Neural progenitor cell (in vitro differentiated cells): ENCODE measurements around the gene SHH. TPM values are rescaled to one million over a fixed set of nuclear protein-coding genes. Genes with fewer than 3 reads are reported as not detected.

Source experiments
- DNase-seq: peaks from one replicate; pipeline ENCODE4 v3.0.0-alpha.2; 2016; ENCODE audit warnings: low spot score
- H2AFZ ChIP-seq: fragments of 200-600 bp; sonication (generic); replicated peaks from 2 replicates; pipeline ENCODE4 v1.6.1; 2016; ENCODE audit warnings: antibody characterized with exemption
- H3F3A ChIP-seq: fragments of 200-600 bp; sonication (generic); 2 replicates; pipeline ENCODE4 v1.6.1; 2016; ENCODE audit warnings: antibody characterized with exemption, low read depth
- H3K27ac ChIP-seq: fragments of 200-600 bp; sonication (generic); 2 replicates; pipeline ENCODE4 v1.5.1; 2016; ENCODE audit warnings: mild to moderate bottlenecking
- H3K27me3 ChIP-seq: fragments of 200-600 bp; sonication (generic); 2 replicates; pipeline ENCODE4 v1.6.1; 2016; ENCODE audit warnings: mild to moderate bottlenecking, moderate library complexity
- H3K36me3 ChIP-seq: fragments of 200-600 bp; sonication (generic); 2 replicates; pipeline ENCODE4 v1.5.1; 2016
- H3K4me1 ChIP-seq: fragments of 200-600 bp; sonication (generic); 2 replicates; pipeline ENCODE4 v1.6.1; 2016; ENCODE audit warnings: mixed run types
- H3K4me2 ChIP-seq: fragments of 200-600 bp; sonication (generic); 2 replicates; pipeline ENCODE4 v1.6.1; 2016
- H3K4me3 ChIP-seq: fragments of 200-600 bp; sonication (generic); 2 replicates; pipeline ENCODE4 v1.5.1; 2016
- H3K79me2 ChIP-seq: fragments of 200-600 bp; sonication (generic); 2 replicates; pipeline ENCODE4 v1.6.1; 2016; ENCODE audit warnings: low read depth
- H3K9ac ChIP-seq: fragments of 200-600 bp; sonication (generic); 2 replicates; pipeline ENCODE4 v1.6.1; 2016
- H3K9me3 ChIP-seq: fragments of 200-600 bp; sonication (generic); 2 replicates; pipeline ENCODE4 v1.5.1; 2016; ENCODE audit warnings: low read depth
- H4K20me1 ChIP-seq: fragments of 200-600 bp; sonication (generic); 2 replicates; pipeline ENCODE4 v1.6.1; 2016; ENCODE audit warnings: low read depth
- H3K27ac Mint-ChIP-seq: 3 replicates; pipeline ENCODE4 v1.8.0; 2021; ENCODE audit warnings: mixed read lengths
- H3K27me3 Mint-ChIP-seq: 2 replicates; pipeline ENCODE4 v1.8.0; 2022; ENCODE audit warnings: low read depth, mild to moderate bottlenecking, inconsistent platforms, moderate library complexity, mixed read lengths; ENCODE audit not compliant: insufficient read depth
- H3K36me3 Mint-ChIP-seq: 3 replicates; pipeline ENCODE4 v1.8.0; 2021; ENCODE audit warnings: mixed read lengths
- H3K4me1 Mint-ChIP-seq: 3 replicates; pipeline ENCODE4 v1.8.0; 2021; ENCODE audit warnings: mixed read lengths
- H3K4me3 Mint-ChIP-seq: 3 replicates; pipeline ENCODE4 v1.8.0; 2021; ENCODE audit warnings: mild to moderate bottlenecking, moderate library complexity, mixed read lengths
- H3K9me3 Mint-ChIP-seq: 3 replicates; pipeline ENCODE4 v1.8.0; 2020; ENCODE audit warnings: mixed read lengths
- EZH2 ChIP-seq: fragments of 200-600 bp; sonication (generic); IDR thresholded peaks from 2 replicates; pipeline ENCODE4 v1.6.1; 2017; ENCODE audit warnings: antibody characterized with exemption, mild to moderate bottlenecking, moderate library complexity
- EZH2phosphoT487 ChIP-seq: fragments of 200-600 bp; sonication (generic); IDR thresholded peaks from 2 replicates; pipeline ENCODE4 v1.6.1; 2017; ENCODE audit warnings: antibody characterized with exemption
- total RNA-seq: library from RNA; depleted of rRNA; stranded (reverse); fragments of >200 nt; gene quantifications from 2 replicates; pipeline ENCODE4 v1.2.3, GENCODE V29; 2015; ENCODE audit warnings: low replicate concordance
- TF ChIP-seq, protein P1 (sequence below): fragments of 200-600 bp; sonication (generic); IDR thresholded peaks from 2 replicates; pipeline ENCODE4 v1.5.1; 2017; ENCODE audit warnings: antibody characterized with exemption, mild to moderate bottlenecking

SHH gene
- total RNA-seq, 1 donor from 2014 or later = not detected

DNA sequence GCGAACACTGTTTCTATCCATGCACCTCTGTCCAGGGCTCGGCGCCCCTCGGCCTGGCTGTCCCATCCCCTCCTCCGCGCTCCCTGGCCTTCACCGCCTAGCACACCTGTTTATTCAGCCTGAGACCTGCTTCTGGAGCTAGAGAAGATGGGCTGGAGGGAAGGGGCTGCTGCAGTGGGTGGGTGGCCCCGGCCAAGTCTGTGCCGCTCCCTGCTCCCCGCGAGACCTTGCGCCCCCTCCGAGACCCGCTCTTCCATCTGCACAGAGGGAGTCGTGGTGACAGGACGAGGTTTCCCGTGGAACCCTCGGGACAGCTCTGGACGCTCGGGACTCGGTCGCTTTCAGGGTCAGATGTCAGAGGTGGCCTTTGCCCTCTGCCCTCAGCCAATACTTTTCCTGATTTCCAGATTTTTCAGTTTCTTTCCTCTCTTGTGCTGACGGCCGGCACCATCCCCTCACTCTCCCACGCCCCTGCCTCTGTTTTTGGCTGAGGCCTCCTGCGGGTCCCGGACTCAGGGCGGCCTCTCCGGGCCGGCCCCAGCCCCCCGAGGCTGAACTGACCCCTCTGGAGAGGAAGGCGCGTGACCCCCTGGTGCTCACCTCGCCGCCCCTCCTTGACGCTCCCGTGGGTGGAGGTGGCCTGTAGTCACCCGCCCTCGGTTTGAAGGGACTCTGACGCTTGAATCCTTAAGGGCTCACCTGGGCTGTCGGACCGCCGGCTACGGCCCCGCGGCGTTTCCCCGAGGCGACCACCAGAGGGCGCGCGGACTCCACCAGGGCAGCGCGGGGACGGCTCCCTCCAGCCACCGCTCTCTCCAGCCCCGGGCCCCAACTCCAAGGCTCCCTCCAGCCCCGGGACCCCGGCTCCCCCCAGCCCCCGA lies 15.6 kb downstream of the SHH start:
- Histone ChIP-seq H3K9ac (no peak overlapping the region), H3K27me3 (peaks cover 68% of the 10 kb centered on the region), H3K4me2 (peak overlapping the region; percentile 62), H3K4me1 (no peaks in the 10 kb centered on the region), H3K27ac (no peak overlapping the region), H2AFZ (no peak overlapping the region), H3K9me3 (no peaks in the 10 kb centered on the region), H4K20me1 (no peaks in the 10 kb centered on the region), H3K79me2 (no peaks in the 10 kb centered on the region), H3K36me3 (no peaks in the 10 kb centered on the region), H3F3A (peaks cover 2% of the 10 kb centered on the region), H3K4me3 (no peak overlapping the region)
- Mint-ChIP-seq H3K27me3 (peaks cover 42% of the 10 kb centered on the region), H3K36me3 (no peaks in the 10 kb centered on the region), H3K9me3 (no peaks in the 10 kb centered on the region), H3K27ac (no peak overlapping the region), H3K4me3 (no peak overlapping the region), H3K4me1 (peaks cover 2% of the 10 kb centered on the region)
- DNase-seq = peak; percentile 67
- TF ChIP-seq EZH2phosphoT487 (no peak), EZH2 (no peak)
- TF ChIP-seq, protein P1, sequence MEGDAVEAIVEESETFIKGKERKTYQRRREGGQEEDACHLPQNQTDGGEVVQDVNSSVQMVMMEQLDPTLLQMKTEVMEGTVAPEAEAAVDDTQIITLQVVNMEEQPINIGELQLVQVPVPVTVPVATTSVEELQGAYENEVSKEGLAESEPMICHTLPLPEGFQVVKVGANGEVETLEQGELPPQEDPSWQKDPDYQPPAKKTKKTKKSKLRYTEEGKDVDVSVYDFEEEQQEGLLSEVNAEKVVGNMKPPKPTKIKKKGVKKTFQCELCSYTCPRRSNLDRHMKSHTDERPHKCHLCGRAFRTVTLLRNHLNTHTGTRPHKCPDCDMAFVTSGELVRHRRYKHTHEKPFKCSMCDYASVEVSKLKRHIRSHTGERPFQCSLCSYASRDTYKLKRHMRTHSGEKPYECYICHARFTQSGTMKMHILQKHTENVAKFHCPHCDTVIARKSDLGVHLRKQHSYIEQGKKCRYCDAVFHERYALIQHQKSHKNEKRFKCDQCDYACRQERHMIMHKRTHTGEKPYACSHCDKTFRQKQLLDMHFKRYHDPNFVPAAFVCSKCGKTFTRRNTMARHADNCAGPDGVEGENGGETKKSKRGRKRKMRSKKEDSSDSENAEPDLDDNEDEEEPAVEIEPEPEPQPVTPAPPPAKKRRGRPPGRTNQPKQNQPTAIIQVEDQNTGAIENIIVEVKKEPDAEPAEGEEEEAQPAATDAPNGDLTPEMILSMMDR = peak; percentile 87

DNA sequence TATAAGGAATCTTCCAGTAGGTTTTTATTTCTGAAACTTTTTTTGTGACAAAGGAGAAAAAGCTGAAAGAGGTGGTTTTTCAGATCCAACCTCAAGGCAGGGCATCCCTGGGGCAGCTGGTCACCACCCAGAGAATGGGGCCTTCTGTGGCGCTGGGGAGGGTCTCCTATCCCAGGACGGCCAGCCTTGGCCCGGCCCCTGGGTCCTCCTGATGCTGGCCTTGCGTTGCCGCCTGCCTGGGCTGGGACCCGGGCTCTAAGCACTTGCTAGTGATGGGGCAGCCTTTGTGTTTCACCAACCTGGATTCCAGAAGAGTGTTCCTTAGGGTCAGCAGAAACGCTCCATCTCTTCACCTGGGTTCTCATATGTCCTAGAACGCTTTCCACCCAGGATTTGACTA lies 16.3 kb downstream of the SHH start:
- TF ChIP-seq EZH2 = no peak
- TF ChIP-seq EZH2phosphoT487 = no peak
- TF ChIP-seq, protein P1 = no peak
- Histone ChIP-seq H3K4me2 (no peak overlapping the region), H3K36me3 (no peaks in the 10 kb centered on the region), H3K79me2 (no peaks in the 10 kb centered on the region), H4K20me1 (no peaks in the 10 kb centered on the region), H3F3A (peaks cover 5% of the 10 kb centered on the region), H3K27me3 (peaks cover 61% of the 10 kb centered on the region), H3K4me3 (no peak overlapping the region), H3K9ac (no peak overlapping the region), H2AFZ (no peak overlapping the region), H3K9me3 (no peaks in the 10 kb centered on the region), H3K27ac (no peak overlapping the region), H3K4me1 (no peaks in the 10 kb centered on the region)
- H3K4me3 Mint-ChIP-seq = no peak overlapping the region
- no peak overlapping the region for H3K27ac Mint-ChIP-seq
- no peak for DNase-seq
- peaks cover 2% of the 10 kb centered on the region for H3K4me1 Mint-ChIP-seq
- no peaks in the 10 kb centered on the region for H3K36me3 Mint-ChIP-seq
- peaks cover 36% of the 10 kb centered on the region for H3K27me3 Mint-ChIP-seq
- peaks cover 4% of the 10 kb centered on the region for H3K9me3 Mint-ChIP-seq

DNA sequence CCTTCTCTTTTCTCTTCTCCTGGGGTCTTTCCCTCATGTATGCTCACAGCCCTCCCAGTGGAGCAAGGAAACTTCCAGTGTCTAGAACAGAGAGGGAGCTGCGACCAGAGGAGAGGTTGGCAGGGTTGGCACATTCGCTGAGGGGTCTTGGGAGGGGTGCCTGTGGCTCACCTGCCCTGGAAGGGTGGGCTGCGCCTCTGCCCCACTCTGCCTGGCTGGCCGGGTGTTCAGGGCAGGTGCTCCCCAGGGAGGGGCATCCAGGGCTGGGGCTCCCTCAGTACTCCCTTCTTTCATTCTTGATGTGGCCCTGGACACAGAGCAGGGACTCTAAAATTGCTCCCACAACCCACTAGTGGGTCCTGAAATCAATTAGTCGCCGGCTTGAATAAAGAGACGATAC lies 16.9 kb downstream of the SHH start:
- H3K27me3 ChIP-seq = peaks cover 56% of the 10 kb centered on the region
- no peak for DNase-seq
- no peak overlapping the region for H3K4me3 Mint-ChIP-seq
- no peak overlapping the region for H2AFZ ChIP-seq
- peaks cover 2% of the 10 kb centered on the region for H3K4me1 Mint-ChIP-seq
- H3K36me3 ChIP-seq = no peaks in the 10 kb centered on the region
- no peaks in the 10 kb centered on the region for H3K79me2 ChIP-seq
- no peaks in the 10 kb centered on the region for H4K20me1 ChIP-seq
- no peak overlapping the region for H3K9ac ChIP-seq
- H3K9me3 Mint-ChIP-seq = peaks cover 4% of the 10 kb centered on the region
- peaks cover 5% of the 10 kb centered on the region for H3F3A ChIP-seq
- no peak overlapping the region for H3K4me3 ChIP-seq
- no peaks in the 10 kb centered on the region for H3K36me3 Mint-ChIP-seq
- no peaks in the 10 kb centered on the region for H3K4me1 ChIP-seq
- H3K9me3 ChIP-seq = no peaks in the 10 kb centered on the region
- no peak overlapping the region for H3K4me2 ChIP-seq
- peaks cover 32% of the 10 kb centered on the region for H3K27me3 Mint-ChIP-seq
- H3K27ac ChIP-seq = no peak overlapping the region
- TF ChIP-seq, protein P1 = no peak
- TF ChIP-seq EZH2 (no peak), EZH2phosphoT487 (no peak)
- H3K27ac Mint-ChIP-seq = no peak overlapping the region
